ENCODE results near the gene PEX14.

GRCh38 chr1:10525208-10525607 is 50.5 kb downstream of the PEX14 start:
- TF ChIP-seq ZFP3 (CRISPR knock-in tag; IDR thresholded peaks at IDR 0.05) (no peak), PPARA (CRISPR knock-in tag; IDR thresholded peaks at IDR 0.05; ENCODE audit: borderline replicate concordance) (no peak), ZNF565 (CRISPR knock-in tag; conservative IDR thresholded peaks at IDR 0.05; ENCODE audit: low read depth) (no peak), ZNF8 (CRISPR knock-in tag; IDR thresholded peaks at IDR 0.05) (no peak), TCF4 (CRISPR knock-in tag; IDR thresholded peaks at IDR 0.05; ENCODE audit: borderline replicate concordance) (no peak), TSHZ2 (CRISPR knock-in tag; IDR thresholded peaks at IDR 0.05) (no peak), SNAI2 (CRISPR knock-in tag; IDR thresholded peaks at IDR 0.05) (no peak), PATZ1 (CRISPR knock-in tag; IDR thresholded peaks at IDR 0.05; ENCODE audit: borderline replicate concordance) (no peak), ZC3H10 (CRISPR knock-in tag; IDR thresholded peaks at IDR 0.05) (no peak)

Measured in SK-N-SH treated with all-trans-retinoic acid at 6 μM for 48 hours (cell line).